HepG2 (cell line): ENCODE measurements around the gene PLEKHA6. TPM values are rescaled to one million over a fixed set of nuclear protein-coding genes. Genes with fewer than 3 reads are reported as not detected.

ENCODE experiments used
- ATAC-seq: fragments of 200-7000 bp; cut with Tn5 transposase; 3 replicates; pipeline ENCODE4 v1.9.1; 2020; ENCODE audit warnings: mild to moderate bottlenecking, moderate library complexity
- BruUV-seq: library from RNA; stranded (reverse); fragments of 400-500 nt; replicated peaks from 2 replicates; lab custom pipeline; 2021; lab: Mats Ljungman, UMichigan
- CTCF ChIA-PET: fragments of 300-600 bp; formaldehyde crosslinking; extraction: SDS; loops from one replicate; lab custom pipeline; 2021; ENCODE audit warnings: low total read pairs, inconsistent platforms, low intra/inter-chr PET ratio; lab: Yijun Ruan, JAX
- POLR2A ChIA-PET: fragments of 350-600 bp; sonication (Branson Sonifier 250); formaldehyde crosslinking; loops from one replicate; lab custom pipeline; 2020; ENCODE audit warnings: antibody characterized with exemption, inconsistent platforms; lab: Yijun Ruan, JAX
- DNase-seq: peaks from one replicate; pipeline ENCODE4 v3.0.0-alpha.2; 2015; ENCODE audit warnings: low spot score
- FAIRE-seq: peaks from 3 replicates; lab custom pipeline; 2011; peaks lifted over from hg19 to GRCh38; lab: Jason Lieb, UNC
- H2AFZ ChIP-seq: one replicate; pipeline ENCODE4 v1.6.1; 2011; ENCODE audit warnings: low read length, inconsistent platforms
- H3K27ac ChIP-seq: fragments of 300-600 bp; 3 replicates; pipeline ENCODE4 v1.8.0; 2011; ENCODE audit warnings: mixed run types, mild to moderate bottlenecking, mixed read lengths, low read length, inconsistent platforms; ENCODE audit not compliant: insufficient read depth; ENCODE audit errors: extremely low read length
- H3K27me3 ChIP-seq, 2 experiments: fragments of 200-600 bp in 1 of 2; 2 replicates in 1 of 2; 3 replicates in 1 of 2; pipeline versions ENCODE4 v1.6.0 to v1.8.0; 2011; ENCODE audit warnings: low read length in 2 of 2, mild to moderate bottlenecking in 2 of 2, moderate library complexity in 2 of 2, inconsistent platforms in 1 of 2; ENCODE audit not compliant: insufficient read depth in 2 of 2, control insufficient read depth in 1 of 2
- H3K36me3 ChIP-seq, 2 experiments: fragments of 200-600 bp in 1 of 2; replicated peaks in 1 of 2; 2 replicates in 1 of 2; 3 replicates in 1 of 2; pipeline versions ENCODE4 v1.5.1 to v1.8.0; 2011; ENCODE audit warnings: low read length in 2 of 2, inconsistent platforms in 1 of 2; ENCODE audit not compliant: insufficient read depth in 2 of 2, control insufficient read depth in 1 of 2
- H3K4me1 ChIP-seq: 2 replicates; pipeline ENCODE4 v1.5.1; 2012; ENCODE audit warnings: low read length, inconsistent platforms; ENCODE audit not compliant: insufficient read depth
- H3K4me2 ChIP-seq: 2 replicates; pipeline ENCODE4 v1.6.0; 2011; ENCODE audit warnings: low read depth, low read length, inconsistent platforms
- H3K4me3 ChIP-seq, 3 experiments: fragments of 200-600 bp in 1 of 3; sonication (generic), shearing (Covaris generic) in 1 of 3; replicated peaks in 1 of 3; 2 replicates each; pipeline ENCODE4 v1.5.1; 2011 to 2016; ENCODE audit warnings: low read length in 3 of 3, inconsistent platforms in 2 of 3, low read depth in 2 of 3, mild to moderate bottlenecking in 2 of 3, control low read depth in 1 of 3, mixed read lengths in 1 of 3; ENCODE audit not compliant: insufficient read depth in 1 of 3
- H3K79me2 ChIP-seq: one replicate; pipeline ENCODE4 v1.6.1; 2011; ENCODE audit warnings: low read length, inconsistent platforms; ENCODE audit not compliant: insufficient read depth
- H3K9ac ChIP-seq: 2 replicates; pipeline ENCODE4 v1.6.0; 2011; ENCODE audit warnings: mild to moderate bottlenecking, low read depth, low read length, inconsistent platforms; ENCODE audit not compliant: insufficient read depth
- H3K9me3 ChIP-seq: 2 replicates; pipeline ENCODE4 v1.5.1; 2012; ENCODE audit warnings: mild to moderate bottlenecking, low read length
- H4K20me1 ChIP-seq: 2 replicates; pipeline ENCODE4 v1.6.0; 2011; ENCODE audit warnings: inconsistent platforms, mild to moderate bottlenecking, low read length, moderate library complexity; ENCODE audit not compliant: insufficient read depth
- ATM ChIP-seq: fragments of 450-650 bp; IDR thresholded peaks from 2 replicates; pipeline ENCODE4 v1.7.1; 2017; ENCODE audit warnings: mild to moderate bottlenecking, borderline replicate concordance
- FOXK1 ChIP-seq: sonication (generic); formaldehyde crosslinking; IDR thresholded peaks from 2 replicates; pipeline ENCODE4 v1.4.0; 2020; ENCODE audit warnings: low read depth, missing genetic modification reagents, borderline replicate concordance
- HOXA3 ChIP-seq: sonication (generic); formaldehyde crosslinking; IDR thresholded peaks from 2 replicates; pipeline ENCODE4 v1.5.0; 2020; ENCODE audit warnings: missing genetic modification reagents
- KLF15 ChIP-seq: sonication (generic); formaldehyde crosslinking; IDR thresholded peaks from 2 replicates; pipeline ENCODE4 v1.8.1; 2023; ENCODE audit warnings: borderline replicate concordance, mild to moderate bottlenecking, inconsistent platforms, missing genetic modification reagents, mixed read lengths
- SIX1 ChIP-seq: sonication (generic); formaldehyde crosslinking; IDR thresholded peaks from 2 replicates; pipeline ENCODE4 v1.4.0; 2020; ENCODE audit warnings: missing genetic modification reagents, borderline replicate concordance
- SMAD1 ChIP-seq: sonication (generic); formaldehyde crosslinking; IDR thresholded peaks from 2 replicates; pipeline ENCODE4 v1.4.0; 2020; ENCODE audit warnings: missing genetic modification reagents, low read depth, mild to moderate bottlenecking, borderline replicate concordance
- SOX5 ChIP-seq: IDR thresholded peaks from 2 replicates; pipeline ENCODE4 v1.6.1; 2016; ENCODE audit warnings: borderline replicate concordance
- TSC22D2 ChIP-seq: sonication (generic); formaldehyde crosslinking; IDR thresholded peaks from 2 replicates; pipeline ENCODE4 v1.5.1; 2020; ENCODE audit warnings: missing genetic modification reagents, mild to moderate bottlenecking, borderline replicate concordance
- ZNF33B ChIP-seq: sonication (generic); formaldehyde crosslinking; IDR thresholded peaks from 2 replicates; pipeline ENCODE4 v1.5.1; 2020; ENCODE audit warnings: mild to moderate bottlenecking, missing genetic modification reagents
- ZNF552 ChIP-seq: sonication (generic); formaldehyde crosslinking; IDR thresholded peaks from 2 replicates; pipeline ENCODE4 v1.9.0; 2022; ENCODE audit warnings: missing genetic modification reagents, mild to moderate bottlenecking, borderline replicate concordance
- ZNF564 ChIP-seq: sonication (generic); formaldehyde crosslinking; IDR thresholded peaks from 2 replicates; pipeline ENCODE4 v1.8.1; 2023; ENCODE audit warnings: mild to moderate bottlenecking, missing genetic modification reagents
- ZNF7 ChIP-seq: IDR thresholded peaks from 2 replicates; pipeline ENCODE4 v1.6.1; 2016; ENCODE audit warnings: missing biosample characterization, missing genetic modification reagents
- WGBS: methylation state at CpG from one replicate; pipeline ENCODE4 v1.1.6; 2017; ENCODE audit warnings: low lambda C conversion rate; 5-methylcytosine and 5-hydroxymethylcytosine counted together
- in situ Hi-C: cut with HindIII; loops from 2 replicates; pipeline ENCODE4 v1.10.0; 2017; ENCODE audit warnings: low pct_unique_long_range_greater_than_20kb; ENCODE audit not compliant: extremely low pct_ligation_motif_present
- intact Hi-C: fragments of 100-400 bp; cut with micrococcal nuclease; formaldehyde crosslinking; loops from one replicate; pipeline ENCODE4 v1.10.0; 2022; ENCODE audit not compliant: unreplicated experiment
- polyA plus RNA-seq, 8 experiments: library from polyadenylated mRNA; depleted of rRNA in 3 of 8; stranded (reverse) in 7 of 8; unstranded in 1 of 8; fragments of >200 nt; fragmentation: Illumina TruSeq in 4 of 8; extraction: Trizol in 4 of 8; gene quantifications; 2 replicates each; pipeline versions ENCODE4 v1.2.1 to v1.2.3, GENCODE V29; 2011 to 2016; ENCODE audit warnings: low read depth in 4 of 8, missing spikeins in 1 of 8, mixed read lengths in 1 of 8; ENCODE audit not compliant: insufficient read depth in 1 of 8
- total RNA-seq, 5 experiments: library from RNA; depleted of rRNA; stranded (reverse); fragments of >200 nt; fragmentation: Illumina TruSeq; extraction: Trizol; gene quantifications; 2 replicates each; pipeline ENCODE4 v1.2.3, GENCODE V29; 2016; ENCODE audit warnings: low read depth in 1 of 5
- TF ChIP-seq, protein P1 (sequence below): sonication (generic); formaldehyde crosslinking; IDR thresholded peaks from 2 replicates; pipeline ENCODE4 v1.5.0; 2020; ENCODE audit warnings: mild to moderate bottlenecking, missing genetic modification reagents
- TF ChIP-seq, protein P2 (sequence below): sonication (generic); formaldehyde crosslinking; IDR thresholded peaks from 2 replicates; pipeline ENCODE4 v1.4.0; 2020; ENCODE audit warnings: missing genetic modification reagents

Gene PLEKHA6
- total and polyA plus RNA-seq, 2 of the 13 experiments (the other 11 are each of a cell fraction or from before 2014, with no cell fraction given), result 5.3 to 11.4 TPM

DNA sequence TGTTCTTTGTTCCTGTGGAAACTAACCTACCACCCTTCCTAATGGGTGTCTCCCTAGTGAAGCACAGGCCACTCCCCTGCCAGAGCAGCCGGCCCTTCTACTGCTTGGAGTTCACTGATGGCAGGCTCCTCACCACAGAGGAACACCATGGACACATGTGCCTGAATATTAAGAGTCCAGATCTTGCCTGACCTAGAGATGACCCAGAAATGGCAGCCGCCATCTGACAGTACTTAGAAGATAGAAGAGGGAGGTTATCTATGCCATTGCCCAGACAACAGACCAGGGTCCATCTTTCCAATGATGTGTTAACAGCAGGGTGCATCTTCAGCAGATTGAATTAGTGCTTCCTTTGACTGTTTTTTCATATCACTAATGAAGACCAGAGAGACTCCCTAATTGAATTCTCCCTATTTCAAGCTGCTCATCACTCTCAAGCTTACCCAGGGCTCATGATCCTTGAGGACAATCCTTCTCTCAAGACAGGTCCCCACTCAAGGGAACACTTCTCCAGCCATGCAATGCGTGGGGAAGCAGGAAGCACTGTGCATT is 59.8 kb downstream of the PLEKHA6 start:
- peaks cover 53% of the 10 kb centered on the region for H3K4me1 ChIP-seq
- BruUV-seq, result no TSS peak
- in situ Hi-C loops (no loop called here), intact Hi-C loops (no loop called here)
- H2AFZ ChIP-seq, result no peak overlapping the region
- H3K27me3 ChIP-seq, result no peaks in the 10 kb centered on the region
- no peaks in the 10 kb centered on the region for H3K9me3 ChIP-seq
- no peak overlapping the region for H3K9ac ChIP-seq
- ATAC-seq (no peak), DNase-seq (no peak), FAIRE-seq (no peak)
- H4K20me1 ChIP-seq, result no peaks in the 10 kb centered on the region
- H3K79me2 ChIP-seq, result no peaks in the 10 kb centered on the region
- H3K36me3 ChIP-seq, result no peaks in the 10 kb centered on the region
- no peak overlapping the region for H3K4me3 ChIP-seq
- POLR2A ChIA-PET, result interaction anchor here (1.3 kb wide), 1 partner anchor 11 kb away, joined by 3 read pairs; no protein-coding TSS in a partner anchor
- H3K4me2 ChIP-seq, result no peak overlapping the region
- CTCF ChIA-PET, result no interaction called here
- H3K27ac ChIP-seq, result no peak overlapping the region
- no peak for TF ChIP-seq SIX1 (CRISPR knock-in tag)
- no peak for TF ChIP-seq ZNF564 (CRISPR knock-in tag)
- no peak for TF ChIP-seq TSC22D2 (CRISPR knock-in tag)
- TF ChIP-seq, protein P1, sequence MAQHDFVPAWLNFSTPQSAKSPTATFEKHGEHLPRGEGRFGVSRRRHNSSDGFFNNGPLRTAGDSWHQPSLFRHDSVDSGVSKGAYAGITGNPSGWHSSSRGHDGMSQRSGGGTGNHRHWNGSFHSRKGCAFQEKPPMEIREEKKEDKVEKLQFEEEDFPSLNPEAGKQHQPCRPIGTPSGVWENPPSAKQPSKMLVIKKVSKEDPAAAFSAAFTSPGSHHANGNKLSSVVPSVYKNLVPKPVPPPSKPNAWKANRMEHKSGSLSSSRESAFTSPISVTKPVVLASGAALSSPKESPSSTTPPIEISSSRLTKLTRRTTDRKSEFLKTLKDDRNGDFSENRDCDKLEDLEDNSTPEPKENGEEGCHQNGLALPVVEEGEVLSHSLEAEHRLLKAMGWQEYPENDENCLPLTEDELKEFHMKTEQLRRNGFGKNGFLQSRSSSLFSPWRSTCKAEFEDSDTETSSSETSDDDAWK, result no peak
- no peak for TF ChIP-seq ZNF552 (CRISPR knock-in tag)
- no peak for TF ChIP-seq KLF15 (CRISPR knock-in tag)
- no peak for TF ChIP-seq SOX5
- no peak for TF ChIP-seq ZNF7 (CRISPR knock-in tag)
- no peak for TF ChIP-seq ATM
- TF ChIP-seq HOXA3, result no peak
- TF ChIP-seq, protein P2, sequence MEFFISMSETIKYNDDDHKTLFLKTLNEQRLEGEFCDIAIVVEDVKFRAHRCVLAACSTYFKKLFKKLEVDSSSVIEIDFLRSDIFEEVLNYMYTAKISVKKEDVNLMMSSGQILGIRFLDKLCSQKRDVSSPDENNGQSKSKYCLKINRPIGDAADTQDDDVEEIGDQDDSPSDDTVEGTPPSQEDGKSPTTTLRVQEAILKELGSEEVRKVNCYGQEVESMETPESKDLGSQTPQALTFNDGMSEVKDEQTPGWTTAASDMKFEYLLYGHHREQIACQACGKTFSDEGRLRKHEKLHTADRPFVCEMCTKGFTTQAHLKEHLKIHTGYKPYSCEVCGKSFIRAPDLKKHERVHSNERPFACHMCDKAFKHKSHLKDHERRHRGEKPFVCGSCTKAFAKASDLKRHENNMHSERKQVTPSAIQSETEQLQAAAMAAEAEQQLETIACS (CRISPR knock-in tag), result no peak
- TF ChIP-seq FOXK1, result no peak
- no peak for TF ChIP-seq ZNF33B (CRISPR knock-in tag)
- no peak for TF ChIP-seq SMAD1 (CRISPR knock-in tag)
- 92% methylated on average over 2 of the region's 3 CpGs for WGBS
